ENCODE results near the gene VTI1A. TPM values are rescaled to one million over a fixed set of nuclear protein-coding genes. Genes with fewer than 3 reads are reported as not detected.

Gene VTI1A
- total and polyA plus RNA-seq, 2 of the 4 experiments (the other 2 are of a cell fraction): 9.7 to 24.9 TPM

DNA sequence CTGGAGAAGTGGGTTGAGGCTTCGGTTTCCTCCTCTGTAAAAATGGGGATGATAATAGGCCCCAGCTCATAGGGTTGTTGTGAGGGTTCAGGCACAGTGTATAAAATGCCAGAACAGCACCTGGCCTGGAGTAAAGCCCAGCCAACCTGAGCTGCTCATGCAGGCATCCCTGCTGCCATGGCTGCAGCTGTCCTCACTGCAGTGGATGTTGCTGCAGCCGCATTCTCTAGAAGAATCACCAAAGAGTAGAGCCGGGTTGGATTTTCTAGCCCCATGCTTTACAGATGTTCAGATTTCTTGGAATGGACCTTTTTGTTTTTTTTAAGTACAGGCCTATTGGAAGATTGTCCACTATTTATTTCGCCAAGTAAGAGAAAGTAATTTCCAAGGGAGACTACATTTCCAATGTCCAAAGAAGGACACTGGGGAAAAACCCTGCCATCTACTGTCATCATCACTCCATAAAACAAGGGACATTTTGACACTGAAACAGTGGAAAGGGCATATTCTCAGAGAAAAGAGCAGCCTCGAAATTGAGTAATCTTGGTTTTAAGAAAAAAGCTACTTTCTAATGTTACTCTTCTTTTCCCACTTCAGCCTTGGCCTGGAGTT is 355.5 kb downstream of the VTI1A start:
- Histone ChIP-seq H3K9me3 (ENCODE audit: control insufficient read depth, insufficient read depth, low read length) (no peaks in the 10 kb centered on the region), H2BK15ac (ENCODE audit: low read depth, low read length) (no peak overlapping the region), H2AFZ (replicated peaks; ENCODE audit: low read length, poor library complexity) (no peak overlapping the region), H2BK20ac (ENCODE audit: low read depth, low read length) (no peak overlapping the region), H3K9me1 (ENCODE audit: insufficient read depth, low read length) (no peaks in the 10 kb centered on the region), H3K27ac (ENCODE audit: insufficient read depth, low read length) (no peak overlapping the region), H2AK5ac (ENCODE audit: low read depth, low read length) (no peak overlapping the region), H3K56ac (ENCODE audit: extremely low read depth, insufficient read depth, low read length) (no peak overlapping the region), H3K23ac (ENCODE audit: low read depth, low read length) (no peak overlapping the region), H4K91ac (ENCODE audit: insufficient read depth, low read depth, low read length) (no peak overlapping the region), H3K4me2 (ENCODE audit: low read depth, low read length) (no peak overlapping the region), H3K27me3 (ENCODE audit: control insufficient read depth, insufficient read depth, low read length) (no peaks in the 10 kb centered on the region), H3K4me1 (ENCODE audit: control insufficient read depth, insufficient read depth, low read length) (no peaks in the 10 kb centered on the region), H2BK120ac (ENCODE audit: low read depth, low read length) (no peak overlapping the region), H3K4ac (ENCODE audit: low read depth, low read length) (no peak overlapping the region), H4K20me1 (ENCODE audit: insufficient read depth, low read length) (no peaks in the 10 kb centered on the region), H2BK5ac (ENCODE audit: low read depth, low read length, poor library complexity, severe bottlenecking) (no peak overlapping the region), H3K36me3 (ENCODE audit: control insufficient read depth, insufficient read depth, low read length) (no peaks in the 10 kb centered on the region), H3K4me3 (ENCODE audit: insufficient read depth, low read depth, low read length) (no peak overlapping the region), H4K8ac (ENCODE audit: low read depth in 2 of 2, low read length in 2 of 2) (no peak overlapping the region), H2AK9ac (replicated peaks; ENCODE audit: low read depth, low read length, poor library complexity) (no peak overlapping the region), H3K14ac (replicated peaks; ENCODE audit: low read depth, low read length) (no peak overlapping the region), H4K5ac (ENCODE audit: low read depth, low read length) (no peak overlapping the region), H3K18ac (ENCODE audit: low read depth, low read length) (no peak overlapping the region), H3K79me1 (ENCODE audit: low read depth in 1 of 2, low read length in 2 of 2) (no peaks in the 10 kb centered on the region), H3K9ac (ENCODE audit: low read depth, low read length) (no peak overlapping the region)
- in situ Hi-C loops (cut with MboI; ENCODE audit: low sequenced_read_pairs) (no loop called here), dilution Hi-C loops (cut with HindIII; ENCODE audit: low sequenced_read_pairs, unreplicated experiment) (no loop called here), intact Hi-C loops (cut with micrococcal nuclease) (no loop called here)
- WGBS, 2 experiments (ENCODE audit: extremely low coverage in 2 of 2, insufficient read length in 1 of 2): no CpG with 5 or more reads among the region's 5 CpGs
- TF ChIP-seq MAZ (IDR thresholded peaks at IDR 0.05; ENCODE audit: borderline replicate concordance, low read depth, low read length): no peak
- no peak for TF ChIP-seq CEBPB (IDR thresholded peaks at IDR 0.05; ENCODE audit: low read depth, low read length)
- no peak for TF ChIP-seq POLR2A (IDR thresholded peaks at IDR 0.05; ENCODE audit: low read depth, low read length)
- DNase-seq: no peak
- ChIA-PET CTCF (no interaction called here), POLR2A (ENCODE audit: unreplicated experiment) (interaction anchor here (0.6 kb wide), 1 partner anchor 177 kb away, joined by 4 read pairs; no protein-coding TSS in a partner anchor)
- no peak for ATAC-seq (ENCODE audit: low read depth)
- no TSS peak for BruUV-seq (replicated peaks)

All from IMR-90 (cell line).